Left kidney (tissue), 2 donors: Measurements from ENCODE around the gene COL10A1. TPM values are rescaled to one million over a fixed set of nuclear protein-coding genes. Genes with fewer than 3 reads are reported as not detected.
A peak's percentile ranks its signal among the peaks of the same experiment; 100 is the strongest.
"Not testable (repeated sequence)": the region's sequence is repeated elsewhere in the genome, so short reads cannot be mapped to it uniquely, and the experiment has no call there.

ENCODE experiments used
- DNase-seq: peaks from one replicate; pipeline ENCODE4 v3.0.0-alpha.2; 2013
- polyA plus RNA-seq: library from polyadenylated mRNA; unstranded; fragments of 120-200 nt; gene quantifications from one replicate; pipeline ENCODE4 v1.2.1, GENCODE V29; 2013; ENCODE audit not compliant: insufficient read length

The COL10A1 gene
- polyA plus RNA-seq, 1 donor: 0.55 TPM

DNA sequence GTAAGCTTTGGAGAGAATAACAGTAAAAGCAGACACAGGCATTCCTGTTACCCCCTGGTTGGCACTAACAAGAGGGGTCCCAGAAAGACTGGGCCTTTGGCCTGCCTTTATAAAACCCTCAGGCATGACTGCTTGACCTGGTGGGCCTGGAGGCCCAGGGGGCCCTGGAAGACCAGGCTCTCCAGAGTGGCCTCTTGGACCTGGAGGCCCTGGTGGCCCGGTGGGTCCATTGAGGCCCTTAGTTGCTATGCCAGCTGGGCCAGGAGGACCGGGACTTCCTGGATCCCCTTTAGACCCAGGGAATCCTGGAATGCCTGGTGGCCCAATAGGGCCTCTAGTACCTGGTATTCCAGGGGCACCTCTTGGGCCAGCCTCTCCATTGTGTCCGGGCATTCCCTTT lies 5.5 kb downstream of the COL10A1 start:
- DNase-seq: no peak

DNA sequence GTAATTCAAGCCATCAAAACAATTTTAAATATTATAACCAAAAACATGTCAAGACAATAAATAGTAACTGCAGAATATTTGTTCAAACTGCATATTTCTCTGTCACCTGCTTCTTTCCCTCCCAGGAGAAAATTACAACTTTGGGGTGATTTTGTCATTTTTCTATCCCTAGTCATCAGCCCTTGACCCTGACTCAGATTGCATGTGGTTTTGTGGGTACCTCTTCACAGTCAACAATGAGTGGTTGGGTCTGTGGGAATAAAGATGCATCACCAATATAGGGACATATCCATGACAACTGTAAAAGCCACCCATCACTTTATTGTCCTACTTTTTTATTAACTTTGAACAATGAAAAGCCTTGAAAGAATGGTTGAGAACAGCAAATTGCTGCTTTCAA lies 7.3 kb downstream of the COL10A1 start:
- DNase-seq: no peak

DNA sequence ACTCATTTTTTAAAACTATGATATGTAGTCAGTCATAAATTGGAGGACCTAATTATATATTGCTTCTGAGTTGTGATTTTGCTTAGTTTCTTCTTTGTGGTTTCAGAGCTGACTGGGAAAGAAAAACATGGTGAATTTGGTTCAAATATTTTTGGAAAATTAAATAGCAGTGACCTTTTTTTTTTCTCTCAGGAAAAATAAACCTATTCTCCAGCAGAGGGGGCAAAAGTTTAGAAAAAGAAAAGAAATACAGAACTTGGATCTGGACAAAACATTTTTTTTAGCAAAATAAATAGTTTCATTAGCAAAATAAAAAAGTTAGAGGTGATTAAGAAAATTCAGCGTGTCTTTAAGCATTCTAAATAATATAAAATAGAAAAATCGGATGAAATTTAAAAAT lies 10.2 kb downstream of the COL10A1 start:
- no peak for DNase-seq

DNA sequence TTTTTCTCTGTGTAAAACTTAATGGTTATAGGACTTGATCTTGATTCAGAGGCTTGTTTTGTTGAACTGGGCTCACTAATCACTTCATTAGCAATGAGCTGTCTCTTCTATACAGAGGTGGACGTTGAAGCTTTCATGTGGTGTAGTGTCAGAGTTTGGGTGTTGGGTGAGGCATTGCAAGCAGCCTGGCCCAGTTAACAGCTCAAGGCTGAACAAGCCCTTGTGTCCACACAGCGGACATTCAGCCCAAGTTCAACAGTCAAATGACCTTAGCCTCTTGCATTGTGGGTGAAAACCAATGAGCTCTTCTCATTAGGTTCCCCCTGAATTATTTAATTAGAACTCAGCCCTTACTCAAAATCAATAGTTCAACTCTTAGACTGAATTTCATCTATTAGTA lies 12.5 kb downstream of the COL10A1 start:
- no peak for DNase-seq

DNA sequence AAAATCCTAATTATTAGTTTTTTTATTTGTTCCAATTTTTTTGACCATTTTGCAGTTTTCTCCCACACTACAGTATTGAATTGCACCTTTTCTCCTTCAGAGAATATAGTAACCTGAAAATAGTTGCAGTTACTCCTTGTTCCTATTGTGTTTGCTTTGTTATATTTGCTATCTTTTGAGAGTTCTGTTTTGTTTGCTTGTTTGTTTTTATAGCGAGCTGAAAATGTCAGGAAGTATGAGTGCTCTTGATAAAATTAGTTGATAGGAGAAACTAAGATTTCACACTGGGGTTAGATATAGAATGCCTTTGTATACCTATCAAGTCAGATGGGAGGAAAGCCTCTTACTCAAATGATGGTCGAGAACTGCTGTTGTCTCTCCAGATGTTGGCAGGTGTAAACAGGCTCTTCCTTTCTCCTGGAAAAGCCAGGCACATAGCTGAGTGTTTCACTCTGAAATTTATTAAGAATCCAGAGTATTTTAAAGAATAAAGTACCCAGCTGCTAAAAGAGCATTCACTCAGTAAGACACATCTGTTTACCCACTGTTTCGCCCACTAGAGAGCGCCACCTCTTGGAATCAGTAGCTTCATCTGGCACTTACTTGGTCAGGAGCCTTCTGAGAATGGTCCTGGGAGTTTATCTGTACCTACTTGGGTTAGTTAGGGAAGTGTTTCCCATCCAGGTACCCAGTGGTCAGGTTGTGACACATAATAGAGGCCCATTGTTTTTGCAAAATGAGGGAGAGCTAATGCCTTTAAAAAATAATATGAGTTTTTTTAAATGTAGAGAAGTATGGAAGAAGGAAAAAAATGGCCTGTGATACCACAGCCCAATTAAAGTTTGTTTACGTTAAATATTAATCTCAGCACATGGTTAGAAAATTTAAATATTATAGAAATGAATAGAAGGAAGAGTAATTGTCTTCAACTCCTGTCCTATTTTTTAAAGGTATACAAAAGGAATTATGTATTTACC lies 14.1 kb downstream of the COL10A1 start:
- DNase-seq: no peak

DNA sequence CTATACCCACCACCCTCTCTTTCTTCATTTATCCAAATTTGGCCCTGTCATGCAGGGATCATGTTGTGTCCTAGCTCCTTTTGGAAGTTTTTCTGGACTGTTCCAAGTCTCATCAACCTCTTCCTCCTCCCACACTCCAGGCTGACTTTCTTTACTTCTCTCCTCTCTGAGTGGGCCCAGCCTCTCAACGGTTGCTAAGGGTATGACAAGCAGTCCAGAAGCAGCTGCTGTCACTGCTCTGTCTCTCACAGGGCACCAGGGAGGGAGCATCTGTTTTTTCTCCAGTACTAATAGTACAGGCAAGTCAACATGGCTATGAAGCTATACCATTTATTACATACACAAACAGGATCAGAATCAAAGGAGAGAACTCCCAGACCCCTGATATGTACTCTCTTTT lies 17.1 kb downstream of the COL10A1 start:
- no peak for DNase-seq

DNA sequence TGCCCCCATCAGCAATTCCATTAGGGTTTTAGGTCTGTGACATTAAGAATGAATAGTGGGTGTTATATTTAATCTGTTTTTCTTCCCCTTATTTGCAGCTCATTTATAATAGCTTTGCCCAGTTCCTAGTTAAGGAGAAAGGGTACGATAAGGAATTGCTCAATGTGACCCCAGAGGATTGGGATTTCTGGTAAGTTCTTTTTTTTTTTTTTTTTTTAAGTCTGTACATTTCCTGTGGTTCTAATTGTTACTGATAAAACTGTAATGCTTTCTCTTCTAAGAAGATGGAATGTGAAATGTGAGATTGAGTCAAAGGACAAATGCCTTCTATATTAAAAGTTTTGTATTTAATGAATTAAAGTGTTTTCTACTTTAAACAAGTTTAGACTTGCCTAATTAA lies 19.8 kb downstream of the COL10A1 start:
- DNase-seq: no peak

DNA sequence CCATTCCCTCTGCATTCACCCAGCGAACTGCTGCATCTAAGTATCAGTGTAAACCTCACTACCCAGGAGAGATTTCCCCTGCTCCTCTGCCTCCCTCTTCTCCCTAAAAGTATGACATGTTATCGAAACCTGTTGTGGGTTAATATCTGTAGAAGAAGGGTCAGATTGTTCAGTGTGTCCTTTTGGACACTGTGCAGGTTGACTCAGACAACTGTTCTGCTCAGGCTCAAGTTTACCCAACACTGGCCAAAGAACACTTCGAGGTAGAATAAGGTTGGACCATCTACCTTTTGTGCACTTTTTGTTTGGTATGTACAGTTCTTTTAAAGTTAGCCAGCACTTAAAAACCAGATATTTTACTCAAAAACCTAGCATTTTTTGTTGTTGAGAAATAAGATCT lies 20.7 kb downstream of the COL10A1 start:
- no peak for DNase-seq

DNA sequence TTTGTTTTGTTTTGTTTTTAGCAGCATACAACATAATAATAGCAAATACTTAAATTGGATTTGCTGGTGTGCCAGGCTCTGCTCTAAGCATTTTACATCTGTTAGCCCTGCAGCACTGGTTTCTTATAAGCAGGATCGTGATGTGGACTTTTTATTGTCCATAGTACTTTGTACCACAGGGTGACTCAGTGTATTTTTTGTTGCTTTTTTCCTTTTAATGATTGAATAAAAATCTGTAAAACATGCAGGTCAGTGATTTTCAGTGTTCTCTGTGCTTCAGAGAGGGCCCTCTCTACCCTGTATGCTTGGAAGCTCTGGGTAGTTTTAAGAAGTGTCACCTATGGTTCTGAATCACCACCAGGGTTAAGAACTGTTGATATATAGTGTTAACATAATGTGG lies 21.3 kb downstream of the COL10A1 start:
- DNase-seq: no peak

DNA sequence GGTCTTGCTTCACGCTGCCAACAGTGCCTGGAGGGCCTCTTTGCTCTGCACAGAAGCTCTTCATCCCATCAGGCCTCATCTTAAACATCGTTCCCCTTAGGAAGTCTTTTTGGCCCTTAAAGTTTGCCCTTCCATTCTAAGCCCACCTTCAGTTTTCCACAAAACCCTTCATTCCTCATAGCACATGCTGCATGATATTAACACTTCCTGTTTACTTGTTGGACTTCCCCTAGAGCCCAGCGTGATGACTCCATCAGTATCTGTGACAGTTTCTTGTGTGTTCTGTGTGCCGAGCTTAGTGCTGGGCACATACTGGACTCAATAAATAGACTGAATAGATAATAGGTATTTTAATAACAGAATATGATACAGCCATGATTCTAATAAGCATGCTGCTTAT lies 23.1 kb downstream of the COL10A1 start:
- no peak for DNase-seq

DNA sequence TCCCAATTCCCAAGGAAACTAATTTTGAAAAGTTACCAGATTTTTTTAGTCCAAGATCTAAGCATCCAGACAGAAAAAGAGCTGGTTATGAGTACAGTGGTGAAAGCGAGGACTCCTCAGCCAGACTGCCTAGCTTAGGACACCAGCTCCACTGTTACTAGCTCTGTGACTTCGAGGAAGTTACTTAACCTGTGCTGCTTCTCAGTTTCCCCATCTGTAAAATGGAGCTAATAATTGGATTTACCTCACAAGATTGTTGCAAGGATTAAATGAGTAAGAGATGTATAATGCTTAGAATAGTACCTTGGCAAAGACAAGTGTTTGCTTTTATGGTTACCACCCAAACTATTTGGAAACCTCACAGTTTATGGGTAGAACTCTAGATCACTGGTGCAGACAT lies 24.1 kb downstream of the COL10A1 start:
- no peak for DNase-seq

DNA sequence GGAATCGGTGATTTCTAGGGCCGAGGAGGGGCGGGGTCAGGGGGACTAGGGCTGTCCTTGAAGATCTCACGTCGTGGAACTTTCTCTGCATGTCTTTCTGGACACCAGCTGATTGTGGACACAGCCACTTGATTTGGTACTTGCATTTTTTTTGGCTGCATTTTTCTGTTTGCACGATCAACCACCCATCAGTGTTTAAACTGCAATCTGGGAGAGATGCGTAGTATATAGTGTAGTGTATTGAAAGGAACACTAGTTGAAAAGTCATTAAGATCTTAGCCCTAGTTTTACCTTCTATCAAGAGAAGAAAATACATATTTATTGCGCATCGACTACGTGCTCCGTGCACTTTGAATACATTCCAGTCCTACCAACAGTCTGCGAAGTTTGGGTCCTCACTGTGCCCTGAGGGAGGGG lies 24.6 kb downstream of the COL10A1 start:
- no peak for DNase-seq

DNA sequence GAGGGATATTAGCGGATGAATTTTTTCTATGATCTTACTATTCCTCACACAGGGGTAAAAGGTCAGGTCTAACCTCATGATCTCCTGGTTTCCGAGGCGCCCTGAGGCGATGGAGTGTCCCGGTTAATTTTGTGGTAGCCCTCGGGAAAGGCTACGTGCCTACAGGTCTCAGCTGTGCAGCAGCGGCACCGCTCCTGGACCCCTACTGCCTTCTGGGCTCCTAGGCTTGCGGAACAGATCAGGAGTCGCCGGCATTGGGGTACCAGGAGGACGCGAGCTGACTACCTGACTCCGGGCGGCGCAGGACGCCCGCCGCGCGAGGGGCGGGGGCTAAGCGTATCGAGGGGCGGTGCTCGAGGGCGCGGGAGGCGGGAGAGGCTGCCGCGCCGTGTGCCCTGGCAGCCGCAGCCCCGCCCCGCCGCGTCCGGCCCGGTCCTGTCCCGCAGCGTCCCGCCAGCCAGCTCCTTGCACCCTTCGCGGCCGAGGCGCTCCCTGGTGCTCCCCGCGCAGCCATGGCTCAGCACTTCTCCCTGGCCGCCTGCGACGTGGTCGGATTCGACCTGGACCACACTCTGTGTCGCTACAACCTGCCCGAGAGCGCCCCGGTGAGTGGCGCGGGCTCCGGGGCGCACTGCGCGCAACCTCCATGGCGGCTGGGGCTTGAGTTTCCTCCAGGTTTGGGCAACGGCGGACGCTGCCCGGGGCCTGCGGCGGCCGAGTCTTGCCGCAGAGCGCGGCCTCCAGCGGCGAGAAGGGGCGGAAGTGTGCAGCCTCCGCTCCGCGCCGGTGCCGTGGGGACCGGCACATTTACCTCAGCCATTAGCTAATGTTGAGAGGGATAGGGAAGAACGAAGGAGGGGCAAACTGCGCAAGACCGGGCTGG lies 25.3 kb downstream of the COL10A1 start, which contains the start of gene NT5DC1:
Gene NT5DC1, plus strand, starts transcription at position 435 of the 883 bp plus-strand sequence. Its CDS starts 78 bp downstream, at position 513.
- DNase-seq: peak; percentile 77

DNA sequence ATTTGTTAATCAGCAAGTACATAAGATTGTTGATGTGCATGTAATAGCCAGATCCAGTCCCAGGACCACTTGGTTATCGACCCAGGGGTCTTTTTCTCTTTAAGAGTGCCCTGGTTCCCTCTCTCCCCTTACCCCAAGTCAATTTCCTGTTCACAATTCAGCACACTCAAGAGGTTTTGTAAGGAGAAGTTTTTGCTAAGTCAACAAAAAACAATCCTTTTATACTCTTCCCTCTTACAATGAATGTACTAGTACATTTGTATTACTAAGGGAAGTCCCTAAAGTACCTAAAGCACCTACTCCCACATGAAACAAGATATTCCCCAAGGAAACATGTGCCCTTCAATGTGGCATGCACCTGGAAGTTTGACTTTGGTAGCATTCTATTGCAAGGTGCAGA lies 26.9 kb downstream of the COL10A1 start:
- DNase-seq: no peak

DNA sequence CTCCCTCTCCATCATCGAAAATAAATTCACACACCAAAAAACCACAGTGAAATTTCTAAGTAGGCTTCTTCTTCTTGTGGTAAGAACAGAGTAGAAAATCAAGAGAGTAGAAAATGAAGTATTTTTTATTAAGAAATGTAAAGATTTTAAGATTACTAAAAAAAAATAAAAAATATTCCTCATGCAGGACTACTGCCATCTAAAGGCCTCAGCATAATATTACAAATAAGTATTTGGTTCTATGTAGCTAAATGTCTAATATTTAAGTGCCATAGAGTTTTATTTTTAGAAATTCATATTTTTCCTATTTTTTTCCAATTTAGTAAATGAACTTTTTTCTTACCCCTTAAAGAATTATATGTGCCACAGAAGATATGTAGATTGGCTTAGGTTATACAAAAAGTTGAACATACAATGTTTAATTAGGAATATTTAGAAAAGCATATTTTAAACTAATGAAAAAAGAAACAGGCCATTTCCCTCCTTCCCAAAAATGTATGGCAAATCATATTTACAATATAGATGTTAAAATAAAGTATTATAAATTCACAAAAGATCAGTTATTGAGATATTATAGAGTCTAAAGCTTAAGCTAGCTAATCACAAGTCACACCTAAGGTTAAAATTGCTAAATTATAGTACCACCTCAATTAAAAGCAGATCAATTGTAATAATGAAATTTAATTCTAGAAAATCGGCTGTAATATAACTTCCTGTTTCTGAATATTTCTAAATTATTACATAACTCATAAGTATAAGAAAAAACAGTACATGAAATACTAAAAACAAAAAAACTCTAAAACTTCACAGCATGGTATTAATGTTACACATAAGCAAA lies 28.7 kb downstream of the COL10A1 start:
- DNase-seq: no peak

DNA sequence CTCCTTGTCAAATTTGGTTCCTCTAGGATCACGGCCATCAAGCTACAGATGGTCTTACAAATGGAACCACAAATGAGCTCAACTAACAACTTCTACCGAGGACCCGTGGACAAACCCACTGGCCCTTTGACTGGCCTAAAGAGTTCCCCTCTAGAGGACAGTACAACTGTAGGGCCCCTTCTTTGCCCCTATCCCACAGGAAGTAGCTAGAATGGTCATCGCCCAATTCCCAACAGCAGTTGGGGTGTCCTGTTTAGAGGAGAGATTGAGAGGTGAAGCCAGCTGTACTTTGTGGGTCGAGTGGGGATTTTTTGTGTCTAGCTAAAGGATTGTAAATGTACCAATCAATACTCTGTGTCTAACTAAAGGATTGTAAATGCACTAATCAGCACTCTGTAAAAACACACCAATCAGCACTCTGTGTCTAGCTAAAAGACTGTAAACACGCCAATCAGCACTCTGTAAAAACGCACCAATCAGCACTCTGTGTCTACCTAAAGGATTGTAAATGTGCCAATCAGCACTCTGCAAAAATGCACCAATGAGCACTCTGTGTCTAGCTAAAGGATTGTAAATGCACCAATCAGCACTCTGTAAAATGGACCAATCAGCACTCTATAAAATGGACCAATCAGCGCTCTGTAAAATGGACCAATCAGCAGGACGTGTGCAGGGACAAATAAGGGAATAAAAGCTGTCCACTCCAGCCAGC lies 29.7 kb downstream of the COL10A1 start:
- not testable (repeated sequence) for DNase-seq

DNA sequence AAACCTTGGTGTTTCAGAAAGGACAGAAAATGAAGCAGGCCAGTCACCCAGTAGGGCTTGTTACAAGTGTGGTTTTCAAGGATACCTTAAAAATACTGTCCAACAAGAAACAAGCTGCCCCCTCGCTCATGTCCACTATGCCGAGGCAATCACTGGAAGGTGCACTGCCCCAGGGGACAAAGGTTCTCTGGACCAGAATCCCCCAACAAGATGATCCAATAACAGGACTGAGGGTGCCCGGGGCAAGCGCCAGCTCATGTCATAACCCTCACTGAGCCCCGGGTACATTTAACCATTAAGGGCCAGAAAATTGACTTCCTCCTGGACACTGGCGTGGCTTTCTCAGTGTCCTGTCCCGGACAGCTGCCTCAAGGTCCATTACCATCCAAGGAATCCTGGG lies 31.9 kb downstream of the COL10A1 start:
- DNase-seq: no peak

DNA sequence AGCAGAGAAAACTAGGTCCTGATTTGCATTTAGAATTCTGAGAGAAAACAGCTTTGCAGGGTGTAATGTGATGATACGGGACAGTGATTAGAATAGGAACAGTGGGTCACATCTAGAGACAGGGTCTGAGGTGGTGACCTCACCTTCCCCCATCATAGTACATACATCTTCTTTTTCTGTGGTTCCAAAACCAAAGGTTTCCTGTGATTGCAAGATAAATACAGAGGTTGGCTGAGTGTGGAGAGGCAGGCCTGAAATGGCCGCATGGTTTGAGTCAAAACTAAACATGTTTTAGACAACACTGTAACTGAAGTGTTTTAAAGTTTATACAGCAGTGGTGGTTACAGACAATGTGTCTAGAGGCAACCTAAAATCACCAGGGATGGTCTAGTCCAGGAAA lies 35.7 kb downstream of the COL10A1 start:
- DNase-seq: no peak

DNA sequence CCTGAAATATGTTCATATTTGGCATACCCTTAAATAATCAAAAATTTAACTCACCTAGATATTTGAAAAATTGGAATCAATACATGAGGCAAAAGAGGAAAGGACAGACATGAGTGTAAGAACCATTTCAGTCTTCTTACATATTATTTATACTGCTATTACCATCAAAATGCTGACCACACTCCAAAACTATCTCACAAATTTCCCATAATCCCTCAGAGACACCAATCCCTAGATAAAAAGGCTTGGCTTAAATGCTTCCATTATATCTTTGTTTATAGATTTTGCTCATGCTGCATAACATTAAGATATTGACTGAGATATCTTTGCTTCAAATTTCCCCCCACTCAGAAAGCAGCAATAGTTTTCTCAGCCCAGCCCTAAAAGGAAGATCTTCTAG lies 37.0 kb downstream of the COL10A1 start:
- no peak for DNase-seq

DNA sequence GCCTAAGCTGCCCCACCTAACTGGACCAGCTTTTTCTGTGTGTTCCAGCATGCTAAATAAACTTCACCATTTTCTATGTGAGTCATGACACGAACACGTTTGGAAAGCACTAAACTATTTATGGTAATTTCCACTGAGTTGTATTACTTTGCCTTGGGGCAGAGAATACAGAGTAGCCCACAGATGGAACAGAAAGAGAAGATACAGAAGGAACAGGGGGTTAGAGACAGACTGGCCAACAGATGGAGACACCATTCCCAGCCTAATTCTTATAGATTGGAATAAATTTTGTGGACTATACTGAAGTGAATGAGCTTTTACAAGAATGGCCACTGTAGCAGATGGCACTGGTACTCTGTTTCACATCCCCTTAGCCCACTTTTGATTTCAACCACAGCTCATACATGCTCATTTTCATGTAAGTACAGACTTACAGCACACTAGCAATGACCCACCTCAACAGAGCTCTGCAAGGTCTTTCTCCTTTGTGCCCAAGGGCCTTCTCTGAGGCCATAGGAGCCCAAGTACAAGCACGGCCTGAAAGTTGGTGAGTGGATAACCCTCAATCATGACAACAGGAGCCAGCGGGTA lies 38.4 kb downstream of the COL10A1 start:
- no peak for DNase-seq

DNA sequence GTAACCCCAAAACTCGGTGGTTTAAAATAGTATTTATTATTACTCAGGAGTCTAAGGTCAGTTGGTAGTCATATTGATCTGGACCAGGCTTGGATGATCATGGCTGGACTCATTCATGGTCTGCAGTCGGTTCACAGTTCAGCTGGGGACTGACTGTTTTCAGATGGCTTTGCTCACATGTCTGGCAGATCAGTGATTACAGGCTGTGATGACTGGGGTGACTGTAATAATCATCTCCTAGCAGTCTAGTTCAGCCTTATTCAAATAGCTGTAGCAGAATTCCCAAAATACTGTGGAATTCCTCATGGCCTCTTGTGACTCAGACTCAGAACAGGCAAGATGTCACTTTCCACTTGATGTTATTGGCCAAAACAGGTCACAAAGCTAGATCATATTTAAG lies 41.6 kb downstream of the COL10A1 start:
- DNase-seq: no peak
